ENCODE results near the gene CCDC172.
"Not testable (repeated sequence)": the region's sequence is repeated elsewhere in the genome, so short reads cannot be mapped to it uniquely, and the experiment has no call there.

Gene CCDC172

GRCh38 chr10:116336866-116337265 lies 12.6 kb downstream of the CCDC172 start:
- DNase-seq (ENCODE audit: low read depth), result no peak

- no peak for DNase-seq (ENCODE audit: low read depth)
Measured at GRCh38 chr10:116352125-116352524, 27.9 kb downstream of the CCDC172 start.

DNA sequence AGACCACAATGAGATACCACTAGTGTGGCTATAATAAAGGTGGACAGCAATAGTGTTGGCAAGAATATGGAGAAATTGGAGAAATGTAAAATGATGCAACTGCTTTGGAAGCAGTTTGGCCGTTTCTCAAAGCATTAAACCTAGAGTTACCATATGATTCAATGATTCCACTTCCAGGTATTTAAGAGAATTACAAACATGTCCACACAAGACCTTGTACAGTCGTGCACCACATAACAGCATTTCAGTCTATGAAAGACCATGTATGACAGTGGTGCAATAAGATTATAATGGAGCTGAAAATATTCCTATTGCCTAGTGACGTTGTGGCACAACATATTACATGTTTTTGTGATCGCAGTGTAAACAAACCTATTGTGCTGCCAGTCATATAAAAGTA lies 29.6 kb downstream of the CCDC172 start:
- DNase-seq (ENCODE audit: low read depth), result no peak

GRCh38 chr10:116355341-116355740 lies 31.1 kb downstream of the CCDC172 start:
- DNase-seq (ENCODE audit: low read depth), result no peak

DNA sequence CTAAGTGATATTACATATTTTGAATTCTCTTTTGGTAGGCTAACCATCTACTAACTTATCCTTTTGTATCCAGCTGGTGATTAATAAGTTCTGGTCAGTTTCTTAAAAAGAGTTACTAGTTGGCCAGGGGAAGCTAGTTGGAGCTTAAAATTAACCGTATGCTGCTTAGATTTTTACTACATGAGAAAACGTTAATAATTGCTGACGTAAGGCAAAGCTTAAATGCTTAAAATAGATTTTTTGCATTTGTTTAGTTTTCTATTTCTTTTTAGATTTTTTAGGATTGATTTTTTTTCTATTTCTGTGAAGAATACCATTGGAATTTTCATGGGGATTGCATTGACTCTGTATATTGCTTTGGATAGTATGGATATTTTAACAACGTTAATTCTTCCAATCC lies 32.6 kb downstream of the CCDC172 start:
- DNase-seq (ENCODE audit: low read depth), result no peak

DNA sequence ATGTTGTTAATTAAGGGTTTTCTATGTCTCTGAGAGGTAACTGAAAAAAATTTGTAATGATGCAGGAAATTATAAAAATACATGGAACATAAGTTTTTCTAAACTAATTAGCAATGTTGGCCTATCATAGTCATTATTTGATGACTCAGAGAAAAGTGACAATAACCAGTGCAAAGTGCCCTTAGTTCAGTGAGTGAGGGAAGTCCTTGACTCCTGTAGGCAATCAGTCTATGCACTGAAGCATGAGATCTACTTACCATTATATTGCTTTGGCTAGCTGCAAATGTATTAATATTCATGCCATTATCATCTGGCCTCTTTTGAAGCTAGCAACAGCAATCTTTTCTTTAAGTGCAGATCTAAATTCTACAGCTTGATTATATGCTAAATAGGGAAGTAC lies 40.6 kb downstream of the CCDC172 start:
- DNase-seq (ENCODE audit: low read depth), result no peak

GRCh38 chr10:116371737-116372136 lies 47.5 kb downstream of the CCDC172 start:
- DNase-seq (ENCODE audit: low read depth), result no peak

DNA sequence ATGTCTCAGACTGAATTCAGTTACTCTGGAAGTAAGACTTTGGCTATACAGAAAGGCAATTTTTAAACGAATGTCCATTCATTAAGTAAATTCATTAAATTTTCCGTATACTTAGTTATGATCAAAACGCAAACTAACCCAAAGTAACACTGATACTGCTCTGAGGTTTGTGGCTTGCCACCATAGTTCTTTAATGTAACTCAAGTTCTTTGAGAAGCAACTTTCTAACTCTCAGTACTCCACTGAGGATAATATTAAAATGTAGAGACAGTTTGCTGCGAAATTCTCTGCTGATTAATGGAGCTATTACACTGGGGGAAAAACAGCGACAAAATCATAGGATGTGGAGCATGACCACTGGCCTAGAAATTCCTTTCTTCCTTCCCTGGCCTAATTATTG lies 58.0 kb downstream of the CCDC172 start:
- no peak for DNase-seq (ENCODE audit: low read depth)

- no peak for DNase-seq (ENCODE audit: low read depth)
Measured at GRCh38 chr10:116385311-116385710, 61.1 kb downstream of the CCDC172 start.

- no peak for DNase-seq (ENCODE audit: low read depth)
Measured at GRCh38 chr10:116385994-116386809, 62.0 kb downstream of the CCDC172 start.

GRCh38 chr10:116393246-116393831 lies 69.1 kb downstream of the CCDC172 start:
- DNase-seq (ENCODE audit: low read depth), result not testable (repeated sequence)

DNA sequence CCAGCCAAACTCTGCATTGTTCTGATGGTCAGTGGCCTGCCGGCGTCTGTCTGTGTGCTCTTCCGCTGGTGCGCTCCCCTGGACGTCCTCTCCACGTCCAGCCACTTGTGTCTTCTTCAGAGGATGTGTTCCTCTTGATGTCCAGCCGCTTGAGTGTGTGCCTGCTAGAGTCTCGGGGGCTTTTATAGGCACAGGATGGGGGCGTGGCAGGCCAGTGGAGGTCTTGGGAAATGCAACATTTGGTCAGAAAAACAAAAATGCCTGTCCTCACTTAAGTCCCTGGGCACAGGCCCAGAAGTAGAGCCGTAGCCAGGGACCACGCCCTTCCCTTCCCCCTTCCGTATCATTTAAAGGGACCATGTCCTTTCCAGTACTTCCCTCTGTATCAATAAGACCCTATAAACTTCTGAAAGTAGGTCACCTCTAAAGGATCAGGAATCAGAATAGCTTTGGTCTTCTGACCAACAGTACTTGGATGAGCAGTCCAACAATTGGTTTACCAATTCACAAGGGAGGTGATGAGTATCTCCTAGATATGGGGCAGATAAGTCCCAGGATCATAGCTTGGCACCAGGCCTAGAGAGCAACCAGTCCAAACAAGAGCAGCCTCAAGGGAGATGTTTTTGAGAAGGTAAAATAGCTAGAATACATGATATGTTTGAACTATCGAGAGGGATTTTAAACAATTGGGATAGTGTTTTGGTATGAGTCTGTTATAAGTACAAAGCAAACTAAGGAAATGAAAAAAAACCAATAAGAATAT lies 71.2 kb downstream of the CCDC172 start:
- DNase-seq (ENCODE audit: low read depth), result no peak

- DNase-seq (ENCODE audit: low read depth), result no peak
Measured at GRCh38 chr10:116398224-116398623, 74.0 kb downstream of the CCDC172 start.

- no peak for DNase-seq (ENCODE audit: low read depth)
Measured at GRCh38 chr10:116402858-116403257, 78.6 kb downstream of the CCDC172 start.

GRCh38 chr10:116403740-116404250 lies 79.5 kb downstream of the CCDC172 start:
- DNase-seq (ENCODE audit: low read depth), result no peak

DNA sequence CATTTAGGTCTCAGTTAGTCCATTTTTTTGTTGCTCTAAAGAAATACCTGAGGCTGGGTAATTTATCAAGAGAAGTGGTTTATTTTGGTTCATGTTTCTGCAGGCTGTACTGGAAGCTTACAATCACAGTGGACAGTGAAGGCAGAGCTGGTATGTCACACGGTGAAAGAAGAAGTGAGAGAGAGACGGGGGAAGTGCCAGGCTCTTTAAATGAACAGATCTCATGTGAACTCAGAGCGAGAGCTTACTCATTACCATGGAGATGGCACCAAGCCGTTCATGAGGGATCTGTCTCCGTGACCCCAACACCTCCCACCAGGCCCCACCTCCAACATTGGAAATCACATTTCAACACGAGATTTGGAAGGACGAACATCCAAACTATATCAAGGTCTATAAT lies 84.5 kb downstream of the CCDC172 start:
- DNase-seq (ENCODE audit: low read depth), result no peak

DNA sequence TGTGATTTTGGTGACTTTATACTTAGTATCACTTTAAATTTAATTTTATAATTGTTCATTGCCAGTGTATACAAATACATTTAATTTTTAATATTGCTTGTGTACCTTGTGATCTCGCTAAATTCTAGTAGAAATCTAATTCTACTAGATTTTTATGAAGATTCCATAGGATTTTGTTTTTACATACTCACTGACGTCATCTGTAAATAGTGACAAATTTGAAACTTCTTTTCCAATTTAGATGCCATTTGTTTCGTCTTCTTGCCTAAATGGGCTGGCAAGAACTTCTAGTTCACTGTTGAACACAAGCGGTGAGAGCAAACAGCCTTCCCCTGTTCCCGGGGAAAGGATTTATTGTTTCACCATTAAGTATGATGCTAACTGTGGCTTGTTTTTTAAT lies 86.1 kb downstream of the CCDC172 start:
- DNase-seq (ENCODE audit: low read depth), result no peak

- no peak for DNase-seq (ENCODE audit: low read depth)
Measured at GRCh38 chr10:116417821-116418220, 93.6 kb downstream of the CCDC172 start.

GRCh38 chr10:116418389-116418788 lies 94.1 kb downstream of the CCDC172 start:
- DNase-seq (ENCODE audit: low read depth), result no peak

- DNase-seq (ENCODE audit: low read depth), result no peak
Measured at GRCh38 chr10:116421815-116422214, 97.6 kb downstream of the CCDC172 start.

DNA sequence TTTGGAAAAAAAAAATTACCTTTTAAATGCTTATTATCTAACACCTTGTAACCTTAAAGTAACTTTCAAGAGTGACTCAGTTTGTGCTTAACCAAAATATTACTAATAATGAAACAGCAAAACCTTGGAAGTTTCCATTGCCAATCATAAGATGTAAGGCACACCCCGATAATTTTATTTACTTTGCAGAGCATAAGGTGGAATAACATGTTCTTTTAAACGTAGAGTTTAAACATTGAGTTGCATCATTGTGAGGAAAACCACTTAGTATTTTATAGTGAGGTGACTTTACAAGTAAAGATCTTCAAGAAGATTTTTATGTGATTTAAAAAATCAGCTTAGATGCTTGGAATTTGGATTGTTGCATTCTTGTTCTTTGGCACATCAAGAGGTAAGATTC lies 103.4 kb downstream of the CCDC172 start, which contains the start of gene PNLIPRP3:
TSS of gene PNLIPRP3 (plus strand) at position 177 of the 400 bp plus-strand sequence. CDS start at position 343, 166 bp downstream.
- DNase-seq (ENCODE audit: low read depth), result no peak

DNA sequence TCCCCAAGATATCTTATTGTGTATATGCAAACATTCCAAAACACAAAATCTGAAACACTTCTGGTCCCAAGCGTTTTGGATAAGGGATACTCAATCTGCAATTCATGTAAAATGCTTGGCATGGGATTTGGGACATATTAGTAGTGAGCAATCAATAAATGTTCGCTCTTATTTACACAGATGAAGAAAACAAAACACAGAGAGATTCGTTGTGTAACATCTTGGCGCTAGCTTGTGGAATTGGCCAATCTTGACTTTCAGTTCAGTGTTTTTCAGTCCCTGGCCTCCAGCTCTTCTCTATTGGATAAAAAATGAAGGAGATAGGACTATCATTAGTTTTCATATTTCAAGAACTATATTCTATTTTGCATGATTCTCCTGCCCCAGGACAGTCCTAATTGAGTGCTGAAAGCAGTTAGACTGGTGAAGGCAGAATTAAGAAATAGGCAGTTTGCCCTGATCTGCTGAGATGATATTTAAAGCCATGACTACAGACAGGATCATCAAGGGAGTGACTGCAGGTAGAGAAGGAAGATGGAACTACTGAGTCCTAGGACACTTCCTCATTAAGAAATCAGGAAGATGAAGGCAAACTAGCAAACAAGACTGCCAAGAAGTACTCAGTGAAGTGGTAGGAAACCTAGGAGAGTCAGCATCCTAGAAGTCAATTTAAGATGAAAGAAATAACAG lies 105.2 kb downstream of the CCDC172 start:
- DNase-seq (ENCODE audit: low read depth), result no peak
